ENCODE data around the gene HES1. TPM values are rescaled to one million over a fixed set of nuclear protein-coding genes. Genes with fewer than 3 reads are reported as not detected.

The HES1 gene
- total RNA-seq, 1 donor from 2014 or later = 36.2 TPM

GRCh38 chr3:194103505-194103904 lies 32.4 kb upstream of the HES1 start:
- no peaks in the 10 kb centered on the region for H3K9me3 Mint-ChIP-seq
- H3K27me3 Mint-ChIP-seq (ENCODE audit: low read depth) = peaks cover 39% of the 10 kb centered on the region
- no peak overlapping the region for H3K4me3 Mint-ChIP-seq
- no peaks in the 10 kb centered on the region for H3K36me3 Mint-ChIP-seq (ENCODE audit: low read depth)
- DNase-seq (ENCODE audit: low read depth, low spot score) = no peak
- no peak for TF ChIP-seq CTCF (conservative IDR thresholded peaks at IDR 0.05)
- no peak overlapping the region for H3K27ac Mint-ChIP-seq (ENCODE audit: unreplicated experiment)
- H3K4me1 Mint-ChIP-seq = peaks cover 19% of the 10 kb centered on the region

GRCh38 chr3:194103983-194104751 lies 31.8 kb upstream of the HES1 start:
- Mint-ChIP-seq H3K4me3 (no peak overlapping the region), H3K4me1 (peaks cover 13% of the 10 kb centered on the region), H3K27ac (ENCODE audit: unreplicated experiment) (no peak overlapping the region), H3K27me3 (ENCODE audit: low read depth) (peaks cover 32% of the 10 kb centered on the region), H3K9me3 (no peaks in the 10 kb centered on the region), H3K36me3 (ENCODE audit: low read depth) (no peaks in the 10 kb centered on the region)
- no peak for TF ChIP-seq CTCF (conservative IDR thresholded peaks at IDR 0.05)
- DNase-seq (ENCODE audit: low read depth, low spot score) = no peak

- TF ChIP-seq CTCF (conservative IDR thresholded peaks at IDR 0.05) = no peak
- Mint-ChIP-seq H3K9me3 (no peaks in the 10 kb centered on the region), H3K27me3 (ENCODE audit: low read depth) (peaks cover 26% of the 10 kb centered on the region)
Observed at GRCh38 chr3:194105292-194105691, 30.7 kb upstream of the HES1 start.

GRCh38 chr3:194107107-194107506 lies 28.8 kb upstream of the HES1 start:
- Mint-ChIP-seq H3K9me3 (no peaks in the 10 kb centered on the region), H3K36me3 (ENCODE audit: low read depth) (no peaks in the 10 kb centered on the region), H3K27ac (ENCODE audit: unreplicated experiment) (no peak overlapping the region), H3K4me1 (peaks cover 21% of the 10 kb centered on the region), H3K27me3 (ENCODE audit: low read depth) (peaks cover 20% of the 10 kb centered on the region), H3K4me3 (no peak overlapping the region)
- no peak for TF ChIP-seq CTCF (conservative IDR thresholded peaks at IDR 0.05)
- DNase-seq (ENCODE audit: low read depth, low spot score) = no peak

More at GRCh38 chr3:194105292-194105691, 30.7 kb upstream of the HES1 start:
- Mint-ChIP-seq H3K4me1 (peaks cover 11% of the 10 kb centered on the region), H3K4me3 (no peak overlapping the region), H3K36me3 (ENCODE audit: low read depth) (no peaks in the 10 kb centered on the region), H3K27ac (ENCODE audit: unreplicated experiment) (no peak overlapping the region)
- DNase-seq (ENCODE audit: low read depth, low spot score) = no peak

- no peak for DNase-seq (ENCODE audit: low read depth, low spot score)
- no peak overlapping the region for H3K4me3 Mint-ChIP-seq
- H3K27ac Mint-ChIP-seq (ENCODE audit: unreplicated experiment) = no peak overlapping the region
- H3K4me1 Mint-ChIP-seq = peaks cover 26% of the 10 kb centered on the region
- H3K9me3 Mint-ChIP-seq = no peaks in the 10 kb centered on the region
- TF ChIP-seq CTCF (conservative IDR thresholded peaks at IDR 0.05) = no peak
- H3K27me3 Mint-ChIP-seq (ENCODE audit: low read depth) = peaks cover 6% of the 10 kb centered on the region
- no peaks in the 10 kb centered on the region for H3K36me3 Mint-ChIP-seq (ENCODE audit: low read depth)
Observed at GRCh38 chr3:194109192-194109863, 26.6 kb upstream of the HES1 start.
